Airway epithelial cell (primary cell): ENCODE results near the gene ZFP62. TPM values are rescaled to one million over a fixed set of nuclear protein-coding genes. Genes with fewer than 3 reads are reported as not detected.

Experiments used
- total RNA-seq: library from RNA; depleted of rRNA; stranded (reverse); fragments of >200 nt; gene quantifications from 2 replicates; pipeline ENCODE4 v1.2.3, GENCODE V29; 2015

The ZFP62 gene
- 11.1 and 12.8 TPM in 2 replicates for total RNA-seq

DNA sequence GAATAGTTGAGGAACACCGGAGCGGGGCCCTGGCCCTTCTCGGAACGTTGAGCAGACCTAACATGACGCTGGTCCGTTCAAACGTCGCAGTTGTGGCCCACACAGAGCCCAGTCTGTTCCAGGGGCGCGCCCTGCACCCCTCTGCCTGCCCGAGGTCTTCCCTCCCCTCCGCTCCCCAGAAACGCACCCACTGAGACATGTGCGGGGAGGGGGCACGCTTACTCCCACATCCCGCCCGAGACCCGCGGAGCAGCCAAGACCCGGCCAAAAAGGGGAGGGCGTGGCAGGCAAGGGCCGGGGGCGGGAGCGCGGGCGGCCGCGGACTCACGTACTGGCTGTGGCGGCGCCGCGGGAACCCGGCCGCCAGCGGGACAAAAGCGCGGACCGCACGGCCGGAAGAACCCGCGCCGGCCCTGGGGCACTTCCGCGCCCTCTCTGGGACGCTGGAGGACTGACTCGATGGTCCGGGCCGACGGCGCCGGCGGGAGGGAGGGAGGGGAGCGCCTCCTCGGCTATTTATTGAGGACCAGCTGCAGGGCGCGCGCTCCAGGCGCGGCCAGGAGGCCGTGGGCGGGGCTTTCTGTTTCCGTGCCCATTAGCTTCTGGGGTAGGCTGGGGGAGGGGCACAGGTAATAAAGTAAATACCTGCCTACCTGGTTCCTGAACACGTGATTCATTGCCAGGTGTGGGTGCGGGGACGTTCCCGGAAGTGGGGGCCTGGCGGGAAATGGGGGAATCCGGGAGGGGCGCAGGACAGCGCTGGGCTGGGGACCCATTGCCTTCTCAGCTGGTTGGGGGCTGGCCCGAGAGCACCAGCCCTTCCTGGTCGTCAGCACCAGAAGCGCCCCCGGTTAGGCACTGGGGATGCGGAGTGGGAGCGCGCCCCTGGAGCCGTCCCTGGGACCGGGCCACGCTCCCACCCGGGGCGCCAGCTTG, at the start of gene ZFP62:
ZFP62 (minus strand) TSS at position 390 of the 936 bp plus-strand sequence; CDS start at position 333, 57 bp downstream.

DNA sequence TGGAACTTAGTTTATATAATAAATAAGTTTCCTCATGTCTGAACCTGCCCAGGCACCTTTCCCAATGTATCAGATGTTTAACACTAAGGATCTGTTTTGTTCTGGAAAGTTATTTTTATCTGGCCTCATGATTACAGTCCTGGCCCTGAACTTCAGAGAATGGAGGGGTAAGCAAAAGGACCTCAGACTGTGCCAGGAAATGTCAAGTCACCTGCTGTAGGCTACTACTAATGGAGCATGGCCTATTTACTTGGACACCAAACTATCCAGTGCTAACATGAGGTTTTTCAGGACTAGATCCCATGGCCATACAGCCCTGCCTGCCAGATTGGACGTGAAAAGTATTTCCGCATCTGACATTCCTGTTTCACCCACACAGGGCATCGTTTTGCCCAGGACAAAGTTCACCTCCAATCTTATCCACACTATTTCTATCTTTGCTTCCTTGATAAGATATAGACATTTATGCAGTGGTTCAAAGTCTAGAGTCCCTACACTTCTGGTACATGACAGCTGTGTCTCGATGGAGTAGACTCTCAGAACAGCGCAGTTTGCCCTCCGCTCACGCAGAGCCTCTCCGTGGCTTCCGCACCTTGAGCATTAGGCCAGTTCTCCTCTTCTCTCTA, 37.7 kb upstream of the ZFP62 start, which contains the start of gene BTNL8:
BTNL8 (plus strand) TSS at position 539 of the 626 bp plus-strand sequence. CDS start 152 bp downstream, outside the sequence.

DNA sequence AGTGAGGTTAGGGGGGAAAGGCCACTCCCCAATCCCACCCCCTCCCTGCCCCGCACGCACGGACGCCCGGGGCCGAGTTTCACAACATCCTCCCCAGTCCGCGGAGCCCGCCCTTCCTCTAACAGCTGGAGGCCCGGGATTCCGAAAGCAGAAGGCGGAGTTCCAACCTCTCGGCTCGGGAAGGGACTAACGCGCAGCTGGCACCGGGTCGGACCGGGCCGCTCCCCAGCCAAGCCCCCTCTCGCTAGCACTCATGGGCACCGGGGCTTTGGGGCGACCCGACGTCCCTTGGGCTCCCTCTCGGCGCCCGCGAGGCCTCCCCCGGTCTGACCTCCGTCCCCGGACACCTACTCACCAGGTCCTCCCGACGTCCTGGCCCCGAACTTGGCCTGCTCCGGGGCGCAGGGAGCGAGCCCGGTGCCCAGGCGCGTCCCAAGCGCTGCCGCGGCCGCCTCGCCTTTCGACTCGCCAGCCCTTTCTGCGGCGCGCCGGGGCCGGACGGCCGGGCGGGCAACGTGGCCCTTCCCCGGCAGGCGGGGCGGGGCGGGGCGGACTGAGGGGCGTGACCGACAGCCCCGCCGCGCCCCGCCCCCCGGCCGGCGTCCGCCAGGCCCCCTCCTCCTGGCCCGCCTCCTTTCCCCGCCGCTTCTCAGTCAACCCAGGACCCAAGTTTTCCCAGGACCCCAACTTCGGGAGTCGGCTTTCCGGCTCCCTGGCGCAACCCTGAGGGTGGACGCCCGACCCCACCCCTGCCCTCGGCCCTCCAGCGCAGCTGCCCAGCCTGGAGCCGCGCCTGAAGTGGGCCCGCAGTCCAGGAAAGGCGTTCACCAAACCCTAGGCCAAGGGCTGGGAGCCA, 58.5 kb downstream of the ZFP62 start, which contains the start of gene MGAT1:
MGAT1 (minus strand) TSS at position 482 of the 856 bp plus-strand sequence. CDS start 9,835 bp downstream, outside the sequence.

Other genes starting within 250 kb of the ZFP62 start
- not detected in 2 replicates for gene FLT4, start 211.7 kb downstream of the ZFP62 start, total RNA-seq
- gene OR2Y1, start 121.2 kb downstream of the ZFP62 start, total RNA-seq = not detected in 2 replicates
- 123 and 141 TPM in 2 replicates for gene MGAT1, start 58.5 kb downstream of the ZFP62 start, total RNA-seq
- gene BTNL8, start 37.9 kb upstream of the ZFP62 start, total RNA-seq = not detected in 2 replicates
- gene BTNL3, start 127.6 kb upstream of the ZFP62 start, total RNA-seq = not detected in 2 replicates
- not detected in 2 replicates for gene BTNL9, start 179.0 kb upstream of the ZFP62 start, total RNA-seq